GM21786 (cell line): ENCODE data around the gene NCOA1.
A peak's percentile ranks its signal among the peaks of the same experiment; 100 is the strongest.
"Not testable (repeated sequence)": the region's sequence is repeated elsewhere in the genome, so short reads cannot be mapped to it uniquely, and the experiment has no call there.

ENCODE experiments used
- ATAC-seq: cut with Tn5 transposase; IDR thresholded peaks from one replicate; pipeline ENCODE4 v1.9.1; 2021; ENCODE audit not compliant: unreplicated experiment

NCOA1 gene

DNA sequence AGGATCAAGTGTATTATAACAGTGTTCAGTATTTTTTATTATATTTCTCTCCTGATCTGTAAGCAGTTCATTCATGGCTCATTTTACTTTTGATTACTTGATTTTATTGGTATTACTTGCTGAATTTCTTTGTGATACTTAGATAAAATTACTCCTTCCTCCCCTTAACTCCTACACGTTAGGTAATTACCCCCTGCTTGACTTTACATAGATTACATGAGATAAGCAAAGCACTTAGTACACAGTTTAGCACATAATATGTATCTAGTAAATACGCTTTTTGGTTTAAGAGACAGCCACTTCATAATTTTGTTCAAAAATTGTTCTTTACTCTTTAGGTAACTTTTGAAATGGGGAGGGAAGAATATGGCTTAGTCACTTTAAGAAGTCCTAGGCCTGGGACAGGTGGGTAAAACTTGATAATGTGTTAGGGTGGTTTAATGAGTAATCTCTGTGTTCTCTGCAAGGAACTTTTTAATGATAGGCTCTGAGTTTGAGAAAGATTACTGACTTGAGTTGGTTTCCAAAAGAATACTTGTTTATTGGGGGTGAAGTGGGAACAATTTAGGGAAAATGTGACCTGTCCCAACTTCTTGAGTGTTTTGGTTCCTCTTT lies 80.9 kb downstream of the NCOA1 start:
- no peak for ATAC-seq

DNA sequence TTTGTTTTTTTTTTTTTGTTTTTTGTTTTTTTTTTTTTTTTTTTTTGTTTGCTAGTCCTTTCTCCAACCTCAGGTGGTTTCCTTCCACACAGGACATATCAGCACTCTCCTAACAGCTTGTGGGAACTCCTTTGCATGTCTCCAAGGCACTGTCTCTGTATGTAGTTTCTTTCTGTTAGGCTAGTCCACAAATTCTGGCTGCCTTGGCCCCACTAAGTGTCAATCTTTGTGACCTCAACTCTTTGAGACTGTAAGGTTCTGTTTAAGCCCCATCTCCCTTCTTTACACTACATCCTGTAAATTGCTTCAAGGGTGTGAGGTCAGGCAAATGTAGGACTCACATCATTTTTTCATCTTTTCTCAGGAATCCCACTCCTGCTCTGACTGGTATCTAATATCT lies 85.1 kb downstream of the NCOA1 start:
- no peak for ATAC-seq

DNA sequence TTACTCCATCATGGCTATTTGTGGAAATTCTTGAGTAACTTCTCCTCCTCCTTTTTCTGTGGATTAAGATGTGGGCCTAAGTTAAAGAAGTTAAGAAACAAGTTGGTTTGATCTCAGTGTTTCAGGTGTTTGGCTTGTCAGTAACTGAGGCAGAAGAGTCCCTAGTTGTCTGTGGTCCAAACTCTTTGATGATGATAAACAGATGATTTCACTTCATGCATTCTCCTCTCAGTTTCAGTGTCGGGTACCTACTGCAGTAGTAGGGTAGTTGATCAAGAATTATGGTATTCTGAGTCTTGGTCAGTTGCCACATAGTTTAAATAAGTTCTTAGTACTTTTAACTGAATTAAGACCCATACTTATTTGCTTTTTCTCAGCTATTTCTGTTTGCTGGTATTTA lies 85.6 kb downstream of the NCOA1 start:
- peak; percentile 54 for ATAC-seq

DNA sequence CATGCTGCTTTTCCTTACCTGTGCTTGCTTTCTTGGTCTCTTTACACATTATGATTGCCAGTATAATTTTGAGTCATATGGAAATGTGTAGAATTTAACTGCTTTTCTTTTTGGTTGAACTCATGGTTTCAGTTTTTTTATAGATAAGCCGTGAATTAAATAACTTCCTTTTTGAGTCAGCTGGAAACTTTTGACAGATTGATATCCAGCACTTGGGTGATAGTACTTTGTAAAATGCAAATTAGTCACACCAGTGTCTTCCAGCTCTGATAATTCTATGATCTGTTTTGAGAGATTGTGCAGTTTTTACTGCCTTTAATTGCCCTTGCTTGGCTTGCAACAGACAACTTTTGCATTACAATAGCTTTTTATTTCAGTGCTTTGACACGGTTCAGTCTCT lies 86.4 kb downstream of the NCOA1 start:
- peak; percentile 74 for ATAC-seq

DNA sequence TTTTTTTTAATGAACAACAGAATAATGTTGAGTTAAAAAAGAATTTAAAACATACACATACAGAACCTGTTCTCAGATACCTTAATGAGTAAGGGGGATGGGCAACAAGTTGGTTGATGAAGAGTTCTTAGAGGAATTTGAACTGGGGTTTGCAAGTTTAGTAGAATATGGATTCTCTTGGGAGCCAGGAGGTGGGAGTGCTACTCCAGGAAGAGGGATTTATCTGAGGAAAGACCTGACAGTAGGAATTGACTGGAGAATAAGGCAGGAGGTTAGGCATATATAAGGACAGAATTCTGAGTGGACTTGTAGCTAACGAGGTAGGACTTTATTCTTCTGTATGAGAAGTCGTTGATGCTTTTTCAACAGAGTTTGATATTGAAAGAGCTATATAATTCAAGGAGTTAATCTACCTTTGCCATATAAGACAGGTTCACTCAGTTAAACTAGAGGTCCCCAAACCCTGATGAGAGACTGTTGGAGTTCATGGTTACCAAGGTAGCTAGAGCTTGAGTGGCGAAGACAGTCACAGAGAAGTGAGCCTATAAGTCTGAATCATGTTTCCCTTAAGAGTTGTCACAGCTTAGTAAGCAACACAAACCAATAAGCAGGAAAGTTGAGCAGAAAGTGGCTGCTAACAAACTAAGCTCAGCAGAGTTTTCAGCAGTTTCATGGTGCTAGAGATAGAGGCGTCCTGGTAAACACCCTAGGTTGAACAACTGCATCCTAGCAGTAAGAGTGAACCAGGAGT lies 88.2 kb downstream of the NCOA1 start:
- no peak for ATAC-seq

DNA sequence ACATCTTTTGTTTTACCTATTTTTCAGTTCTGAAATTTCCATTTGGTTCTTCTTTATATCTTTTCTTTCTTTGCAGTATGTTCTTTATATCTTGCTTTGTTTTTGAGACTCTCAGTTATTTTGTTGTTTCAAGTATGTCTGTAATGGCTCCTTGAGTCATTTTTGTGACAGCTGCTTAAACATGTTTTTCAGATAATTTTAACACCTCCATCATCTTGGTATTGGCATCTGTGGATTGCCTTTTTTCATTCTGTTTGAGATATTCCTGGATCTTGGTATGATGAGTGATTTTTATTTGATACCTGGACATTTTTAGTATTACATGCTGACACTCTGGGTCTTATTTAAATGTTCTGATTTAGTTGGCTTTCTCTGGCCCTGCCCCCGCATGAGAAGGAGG lies 89.5 kb downstream of the NCOA1 start:
- no peak for ATAC-seq

DNA sequence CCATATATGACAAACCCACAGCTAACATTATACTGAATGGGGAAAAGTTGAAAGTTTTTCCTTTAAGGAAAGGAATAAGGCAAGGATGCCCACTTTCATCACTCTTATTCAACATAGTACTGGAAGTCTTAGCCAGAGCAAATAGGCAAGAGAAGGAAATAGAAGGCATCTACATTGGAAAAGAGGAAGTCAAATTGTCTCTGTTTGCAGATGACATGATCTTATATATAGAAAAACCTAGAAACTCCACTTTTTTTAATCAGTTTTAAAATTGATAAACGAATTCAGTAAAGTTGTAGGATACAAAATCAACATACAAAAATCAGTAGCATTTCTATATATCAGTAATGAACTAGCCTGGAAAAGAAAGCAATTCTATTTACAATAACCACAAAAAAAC lies 90.9 kb downstream of the NCOA1 start:
- ATAC-seq = not testable (repeated sequence)

DNA sequence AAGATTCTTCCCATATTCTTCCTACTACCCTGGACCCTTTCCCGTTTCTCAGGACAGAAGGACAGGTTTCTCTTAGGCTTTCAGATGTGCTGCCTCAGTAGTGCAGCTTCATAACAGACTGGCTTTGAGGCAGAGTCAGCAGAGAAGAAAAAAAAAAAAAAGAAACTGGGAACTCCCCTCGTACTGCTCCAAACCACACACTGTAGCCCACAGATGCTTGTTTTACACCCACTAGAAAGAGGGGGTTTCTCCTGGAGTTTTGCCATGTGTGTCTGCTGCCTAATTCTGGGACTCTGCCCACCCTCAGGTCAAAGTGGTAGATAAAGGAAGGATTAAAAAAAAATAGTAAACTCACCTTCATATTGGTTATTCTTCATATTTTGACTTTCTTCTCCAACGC lies 95.9 kb downstream of the NCOA1 start:
- peak; percentile 64 for ATAC-seq

DNA sequence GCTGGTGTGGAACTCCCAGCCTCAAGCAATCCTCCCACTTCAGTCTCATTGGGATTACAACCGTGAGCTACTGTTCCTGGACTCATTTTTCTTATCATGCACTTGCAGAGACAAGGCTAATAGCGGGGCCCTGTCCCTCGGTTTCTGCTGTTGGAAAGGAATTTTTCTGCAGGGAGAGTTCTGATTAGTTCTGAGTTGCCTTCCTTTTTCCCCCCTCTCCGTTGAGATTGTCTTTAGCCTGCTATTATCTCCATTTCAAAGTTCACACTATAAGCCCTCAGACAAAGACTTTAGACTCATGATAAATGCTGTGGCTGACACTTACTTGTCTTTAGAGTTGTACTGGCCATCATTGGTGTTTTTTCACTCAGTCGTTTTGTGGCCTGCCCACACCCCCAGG lies 97.2 kb downstream of the NCOA1 start:
- ATAC-seq = no peak

DNA sequence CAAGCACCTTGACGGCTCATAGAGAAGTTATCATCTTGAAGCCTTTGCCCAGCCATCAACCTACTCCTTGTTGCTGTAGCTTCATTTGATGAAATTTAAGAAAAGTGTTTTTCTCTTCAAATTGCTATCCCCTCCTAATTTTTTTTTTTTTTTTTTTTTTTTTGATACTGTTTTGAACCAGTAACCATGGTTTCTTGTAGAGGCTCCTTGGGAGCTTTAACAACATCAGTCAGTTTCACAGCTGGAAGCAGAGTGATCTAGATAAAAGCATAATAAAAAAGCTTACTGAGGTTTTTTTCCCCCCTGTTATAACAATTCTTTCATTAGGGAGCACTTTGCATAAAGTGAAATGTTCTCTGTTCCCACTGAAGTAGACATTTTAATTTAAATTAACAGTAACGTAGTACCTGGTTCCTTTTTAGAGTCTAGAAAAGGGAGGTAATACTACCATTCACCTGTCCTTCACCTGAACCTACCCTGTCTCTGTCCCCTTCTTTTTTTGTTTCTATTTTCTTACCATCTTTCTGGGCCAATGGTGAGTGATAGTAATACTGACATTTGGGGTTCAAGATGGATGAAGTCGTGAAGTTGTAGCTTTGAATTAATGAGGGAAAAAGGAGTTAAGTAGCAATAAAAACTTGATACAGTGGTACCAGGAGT lies 101.5 kb downstream of the NCOA1 start:
- no peak for ATAC-seq

DNA sequence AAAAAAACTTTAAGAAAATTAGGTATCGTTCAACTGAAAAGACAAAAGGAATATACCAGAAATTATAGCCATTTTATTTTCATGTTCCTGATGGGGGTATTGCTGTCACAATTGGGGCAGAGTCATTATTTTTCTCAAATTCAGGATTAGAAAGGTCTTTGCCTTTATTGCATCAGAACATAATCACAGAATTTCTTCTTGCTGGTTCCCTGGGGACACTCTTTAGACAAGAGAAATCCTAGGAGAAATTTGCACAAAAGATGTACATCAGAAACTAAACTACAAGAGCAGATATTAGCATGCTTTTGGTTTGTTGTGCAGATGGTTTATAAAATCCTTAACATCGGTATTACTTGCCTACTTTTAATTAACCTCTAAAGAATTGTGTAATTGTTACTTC lies 103.2 kb downstream of the NCOA1 start:
- no peak for ATAC-seq

DNA sequence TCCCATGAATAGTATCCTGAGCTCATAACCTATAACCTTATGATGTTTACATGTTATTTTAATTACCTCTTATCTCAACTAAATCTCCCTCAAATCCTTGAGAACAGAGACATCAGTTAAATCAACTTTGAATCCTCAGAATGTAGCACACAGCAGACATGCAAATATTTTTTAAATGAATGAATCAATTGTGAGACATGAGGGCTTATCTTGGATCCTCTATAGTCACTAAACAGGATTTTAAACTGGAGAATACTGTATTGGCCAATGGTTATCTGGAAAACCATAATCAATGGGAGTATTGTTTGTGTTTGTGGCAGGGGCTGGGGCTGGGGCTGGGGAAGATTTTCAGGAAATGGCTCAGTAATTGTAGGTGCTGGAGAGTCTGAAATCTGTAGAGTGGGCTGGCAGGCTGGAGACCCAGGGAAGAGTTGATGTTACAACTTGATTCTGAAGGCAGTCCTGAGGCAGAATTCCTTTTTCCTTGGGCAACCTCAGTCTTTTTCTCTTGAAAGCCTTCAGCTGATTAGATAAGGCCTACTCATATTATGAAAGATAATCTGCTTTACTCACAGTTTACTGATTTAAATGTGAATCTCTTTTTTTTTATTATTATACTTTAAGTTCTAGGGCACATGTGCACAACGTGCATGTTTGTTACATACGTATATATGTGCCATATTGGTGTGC lies 106.3 kb downstream of the NCOA1 start:
- no peak for ATAC-seq

DNA sequence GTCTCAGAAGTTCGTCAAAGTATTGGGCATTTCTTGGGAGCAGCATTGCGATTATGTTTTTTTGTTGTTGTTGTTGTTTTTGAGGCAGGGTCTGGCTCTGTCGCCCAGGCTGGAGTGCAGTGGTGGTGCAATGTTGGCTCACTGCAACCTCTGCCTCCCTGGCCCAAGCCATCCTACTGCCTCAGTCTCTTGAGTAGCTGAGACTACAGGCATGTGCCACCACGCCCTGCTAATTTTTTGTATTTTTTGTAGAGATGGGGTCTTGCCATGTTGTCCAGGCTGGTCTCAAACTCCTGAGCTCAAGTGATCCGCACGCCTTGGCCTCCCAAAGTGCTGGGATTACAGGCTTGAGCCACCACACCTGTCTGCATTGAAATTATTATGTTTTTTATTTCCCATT lies 109.1 kb downstream of the NCOA1 start:
- ATAC-seq = not testable (repeated sequence)

DNA sequence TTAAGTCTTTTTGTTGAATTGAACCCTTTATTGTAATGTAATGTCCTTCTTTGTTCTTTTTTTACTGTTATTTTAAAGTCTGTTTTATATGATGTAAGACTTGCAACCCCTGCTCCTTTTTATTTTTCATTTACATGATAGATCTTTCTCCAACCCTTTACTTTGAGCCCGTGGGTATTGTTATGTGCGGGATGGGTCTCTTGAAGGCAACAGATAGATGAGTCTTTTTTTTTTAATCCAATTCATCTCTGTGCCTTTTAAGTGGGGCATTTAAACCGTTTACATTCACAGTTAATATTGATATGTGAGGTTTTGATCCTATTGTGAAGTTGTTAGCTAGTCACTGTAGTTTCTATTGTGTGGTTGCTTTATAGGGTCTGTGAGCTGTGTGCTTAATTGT lies 120.6 kb downstream of the NCOA1 start:
- no peak for ATAC-seq

DNA sequence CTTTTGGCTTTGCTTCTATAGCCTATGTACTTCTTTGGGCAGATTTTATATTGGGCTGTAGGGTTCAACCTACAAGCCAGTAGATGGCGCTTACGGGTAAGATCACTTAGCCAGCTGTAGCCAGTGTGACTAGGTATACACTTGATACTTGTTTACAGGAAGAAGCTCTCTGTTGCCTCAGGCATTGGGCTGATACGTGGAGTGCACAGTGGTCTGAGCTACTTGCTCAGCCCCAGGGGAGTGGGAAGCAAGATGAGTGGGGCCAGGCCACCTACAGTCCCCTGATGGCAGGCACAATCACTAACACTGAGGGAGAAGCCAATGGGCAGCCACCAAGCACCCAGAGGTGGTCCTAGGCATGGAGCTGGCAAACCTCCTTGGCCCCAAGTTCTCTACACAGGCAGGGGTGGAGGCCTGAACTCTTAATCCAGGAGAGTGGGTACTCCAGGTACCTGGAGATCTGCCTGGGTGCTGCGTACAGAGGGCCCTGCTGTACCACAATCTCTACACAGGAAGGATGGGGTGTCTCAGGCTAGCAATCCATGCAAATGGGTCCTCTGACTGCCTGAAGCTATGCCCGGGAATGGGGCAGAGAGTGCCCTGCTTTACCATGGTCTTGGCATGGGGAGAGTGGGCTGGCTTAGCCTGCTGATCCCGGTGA lies 122.2 kb downstream of the NCOA1 start:
- peak; percentile 58 for ATAC-seq

DNA sequence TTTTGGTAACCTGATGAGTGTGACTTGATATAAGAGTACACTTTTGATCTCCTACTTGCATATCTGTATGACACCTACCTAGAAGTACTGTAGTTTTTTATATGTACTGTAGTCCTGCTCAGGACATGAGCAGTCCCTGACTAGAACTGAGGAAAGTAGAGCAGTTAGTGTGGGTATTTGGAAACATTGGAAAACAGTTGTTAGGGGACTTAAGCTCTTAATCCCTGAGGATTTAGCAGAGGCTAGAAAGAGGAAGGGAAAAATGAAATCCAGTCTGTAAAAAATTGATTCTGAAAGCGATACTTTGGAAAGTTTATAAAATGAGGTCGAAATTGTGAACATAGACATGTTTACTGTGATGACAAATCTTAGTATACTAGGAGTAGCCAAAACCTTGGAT lies 125.6 kb downstream of the NCOA1 start:
- ATAC-seq = no peak

DNA sequence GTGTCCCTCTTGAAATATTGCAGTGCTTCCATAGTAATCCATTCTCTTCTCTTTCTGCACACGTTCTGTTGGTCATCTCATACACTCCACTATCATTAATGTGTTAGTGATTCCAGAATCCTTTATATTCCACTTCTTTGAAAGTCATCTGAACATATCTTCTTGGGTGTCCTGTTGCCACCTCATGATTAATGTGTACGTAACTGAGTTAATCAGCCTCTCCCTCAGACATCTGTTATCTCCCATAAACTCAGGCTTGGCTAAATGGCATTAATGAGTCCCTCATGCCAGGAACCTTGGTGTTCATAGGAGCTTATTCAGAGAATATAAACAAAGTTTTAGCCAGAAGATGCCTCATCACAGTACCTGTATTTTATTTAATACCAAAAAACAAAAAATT lies 126.4 kb downstream of the NCOA1 start:
- no peak for ATAC-seq

DNA sequence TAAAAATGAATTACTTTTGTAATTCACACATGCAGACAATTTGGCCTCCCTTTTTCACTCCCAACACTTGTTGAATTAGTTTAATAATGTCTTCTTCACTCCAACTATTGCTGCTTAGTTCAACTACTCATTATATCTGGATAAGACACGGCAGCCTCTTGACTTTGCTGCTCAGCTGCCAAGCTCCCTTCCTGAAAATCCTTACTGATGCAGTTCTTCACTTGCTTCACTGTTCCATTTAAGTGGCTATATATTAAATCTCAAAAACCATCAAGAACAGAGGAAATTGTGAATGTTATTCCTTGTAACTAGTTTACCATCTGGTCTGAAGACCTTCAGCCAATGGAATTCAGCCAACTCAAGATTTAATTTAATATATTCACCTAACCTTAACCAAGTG lies 127.1 kb downstream of the NCOA1 start:
- no peak for ATAC-seq

DNA sequence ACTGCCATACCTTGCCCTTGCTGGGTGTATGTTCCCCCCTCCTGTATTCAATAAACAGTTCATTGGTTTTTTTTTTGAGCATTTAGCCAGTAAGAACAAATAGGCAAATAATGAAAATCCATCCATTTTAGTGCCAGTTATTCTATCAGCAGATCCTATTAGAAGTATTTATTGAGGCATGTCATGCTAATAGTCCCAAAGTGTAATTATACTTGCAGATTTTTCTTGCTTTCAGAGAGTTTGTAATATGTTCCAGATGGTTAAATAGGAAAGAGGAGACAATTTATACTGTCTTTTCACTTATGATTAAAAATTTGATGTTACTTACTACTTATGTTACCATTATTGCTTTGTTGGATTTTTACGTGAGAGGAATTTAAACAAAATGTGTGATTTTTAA lies 127.6 kb downstream of the NCOA1 start:
- ATAC-seq = no peak

DNA sequence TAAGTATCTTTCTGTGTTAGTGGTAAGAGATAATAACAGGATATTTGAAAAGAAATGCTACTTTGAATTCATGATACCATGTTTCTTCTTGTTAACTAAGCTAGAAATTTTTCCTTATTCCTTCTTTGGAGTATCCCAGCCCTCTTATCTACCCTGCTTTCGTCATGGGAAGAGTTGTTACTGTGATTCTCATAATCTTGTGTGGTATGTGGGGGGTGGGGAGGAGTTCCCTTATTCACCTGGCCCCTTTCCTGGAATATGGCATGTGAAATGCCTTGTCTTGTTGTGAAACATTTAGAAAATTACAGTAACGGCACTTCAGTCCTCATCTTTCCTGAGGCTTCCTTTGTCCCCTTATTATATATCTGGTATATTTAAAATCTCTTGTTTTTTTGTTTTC lies 129.9 kb downstream of the NCOA1 start:
- ATAC-seq = no peak

DNA sequence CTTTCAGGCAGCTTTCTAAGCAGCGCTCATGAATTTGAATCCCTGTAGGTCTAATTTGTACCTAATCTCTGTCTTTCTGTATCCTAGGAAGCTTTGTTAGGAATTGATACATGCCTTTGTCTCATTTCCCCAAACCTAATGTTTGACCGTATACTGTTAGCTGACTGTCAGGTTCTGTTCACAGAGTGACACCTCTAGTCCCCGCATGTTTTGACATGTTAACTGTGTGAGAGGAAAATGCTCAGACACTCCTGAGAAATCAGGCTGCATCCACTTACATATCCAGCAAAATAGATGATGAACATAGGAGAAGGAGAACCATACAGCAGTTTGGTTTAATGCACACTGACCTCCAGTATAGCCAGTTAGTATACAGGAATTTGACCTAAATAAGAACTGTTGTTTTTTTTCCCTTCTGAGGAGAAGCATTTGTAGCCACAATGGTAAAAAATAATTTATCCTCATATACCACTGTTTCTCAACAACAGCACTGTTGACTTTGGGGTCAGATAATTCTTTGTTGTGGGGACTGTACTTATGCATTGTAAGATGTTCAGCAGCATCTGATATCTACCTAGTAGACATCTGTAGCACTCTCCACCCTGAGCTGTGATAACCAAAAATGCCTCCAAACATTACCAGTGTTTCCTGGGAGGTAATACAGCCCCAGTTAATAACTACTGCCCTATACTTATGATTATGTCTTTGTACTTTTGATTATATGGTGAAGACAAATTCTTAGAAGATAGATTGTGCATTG lies 130.9 kb downstream of the NCOA1 start:
- no peak for ATAC-seq
